GM19452 (cell line): ENCODE results near the gene EXOC6.
"Not testable (repeated sequence)": the region's sequence is repeated elsewhere in the genome, so short reads cannot be mapped to it uniquely, and the experiment has no call there.

Source experiments
- ATAC-seq: cut with Tn5 transposase; IDR thresholded peaks from one replicate; pipeline ENCODE4 v1.9.1; 2021; ENCODE audit not compliant: unreplicated experiment

EXOC6 gene

DNA sequence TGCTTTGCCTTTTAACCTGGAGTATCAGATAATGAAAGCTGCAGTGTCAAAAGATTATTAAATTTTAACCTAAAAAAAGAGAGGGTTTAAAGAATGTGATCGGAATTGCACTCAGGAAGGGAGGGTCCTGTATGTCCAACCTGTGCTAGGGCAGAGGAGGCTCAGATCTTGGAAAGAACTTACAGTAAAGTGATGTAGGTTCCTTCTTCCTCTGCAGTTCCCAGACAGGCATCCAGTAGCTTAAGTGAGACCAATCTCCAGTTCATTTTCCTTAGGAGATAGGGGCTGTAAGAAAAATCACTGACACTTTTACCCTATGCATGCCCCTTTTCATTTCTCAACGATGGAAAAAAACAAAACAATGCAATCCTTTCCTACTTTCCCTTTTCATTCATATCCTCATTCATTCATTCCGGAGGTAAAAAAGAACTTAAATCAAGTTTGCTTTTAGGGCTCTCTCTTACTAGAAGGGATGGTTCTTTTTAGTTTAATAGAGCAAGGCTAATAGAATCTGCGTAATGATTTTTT lies 28.3 kb downstream of the EXOC6 start:
- ATAC-seq = no peak

DNA sequence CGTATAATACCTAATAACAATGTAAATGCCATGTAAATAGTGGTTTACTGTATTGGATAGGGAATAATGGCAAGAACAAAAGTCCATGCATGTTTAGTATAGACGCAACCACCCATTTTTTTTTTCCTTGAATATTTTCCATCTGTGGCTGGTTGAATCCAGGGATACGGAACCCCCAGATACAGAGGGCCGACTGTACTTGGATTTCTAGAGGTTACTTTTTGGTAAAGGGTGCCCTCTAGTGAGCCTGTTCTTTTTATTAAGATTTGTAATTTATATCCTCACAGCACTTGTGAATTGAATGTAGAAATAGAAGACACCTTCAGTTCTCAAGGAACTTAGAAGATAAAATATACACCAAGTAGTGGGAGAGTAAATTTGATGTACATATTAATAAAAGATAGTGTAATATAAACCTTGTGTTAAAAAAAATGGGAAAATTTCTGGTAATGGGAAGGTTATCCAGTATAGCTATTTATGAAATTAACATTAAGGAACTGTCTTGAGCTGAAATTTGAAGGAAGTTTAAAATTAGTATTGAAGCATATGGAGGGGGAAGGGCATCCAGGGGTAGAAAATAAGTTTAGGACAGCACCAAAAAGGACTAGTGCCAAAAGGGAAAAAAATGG lies 32.0 kb downstream of the EXOC6 start:
- ATAC-seq = no peak

DNA sequence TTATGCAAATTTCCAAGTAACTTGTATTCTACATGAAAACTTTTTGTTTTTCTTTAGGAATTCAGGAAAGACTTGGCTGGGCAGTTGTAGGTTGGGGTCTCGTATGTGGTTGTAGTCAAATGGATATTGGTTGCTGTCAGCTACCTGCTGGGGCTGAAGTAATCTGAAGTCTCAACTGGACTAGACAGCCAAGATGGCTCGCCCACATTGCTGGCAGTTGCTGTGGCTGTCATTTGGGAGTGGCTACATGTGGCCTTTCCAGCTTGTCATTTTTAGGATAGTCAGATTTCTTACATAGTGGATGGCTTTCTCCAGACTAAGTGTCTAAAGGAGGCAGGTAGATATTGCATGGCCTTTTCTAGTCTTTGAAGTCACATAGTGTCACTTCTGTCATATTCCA lies 32.6 kb downstream of the EXOC6 start:
- ATAC-seq = no peak

DNA sequence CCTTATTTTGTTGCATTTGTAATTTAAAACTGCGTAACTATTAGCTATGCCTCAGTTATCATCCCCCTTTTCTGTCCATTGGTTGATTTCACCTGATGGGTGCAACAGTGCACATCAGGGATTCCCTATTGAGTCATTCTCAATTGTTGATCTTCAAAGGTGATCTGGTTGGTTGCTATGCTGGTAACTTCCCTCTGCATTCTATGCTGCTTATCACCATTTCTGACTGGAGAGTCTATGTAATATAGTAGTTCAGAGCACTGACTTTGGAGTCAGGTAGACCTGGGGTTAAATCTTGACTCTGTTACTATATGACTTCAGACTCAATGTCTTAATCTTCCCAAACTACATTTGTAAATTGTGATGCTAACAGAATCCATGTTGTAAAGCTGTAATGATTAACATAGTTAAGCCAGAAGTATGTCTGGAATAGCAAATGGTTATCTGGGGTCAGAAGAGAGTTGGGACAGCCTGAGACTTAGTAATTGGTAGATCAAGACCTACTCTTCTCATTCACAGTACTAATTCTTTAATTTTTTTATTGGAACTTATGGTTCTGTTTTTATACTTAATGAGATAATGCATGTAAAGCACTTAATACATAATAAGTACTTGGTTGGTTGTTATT lies 38.1 kb downstream of the EXOC6 start:
- ATAC-seq = no peak

DNA sequence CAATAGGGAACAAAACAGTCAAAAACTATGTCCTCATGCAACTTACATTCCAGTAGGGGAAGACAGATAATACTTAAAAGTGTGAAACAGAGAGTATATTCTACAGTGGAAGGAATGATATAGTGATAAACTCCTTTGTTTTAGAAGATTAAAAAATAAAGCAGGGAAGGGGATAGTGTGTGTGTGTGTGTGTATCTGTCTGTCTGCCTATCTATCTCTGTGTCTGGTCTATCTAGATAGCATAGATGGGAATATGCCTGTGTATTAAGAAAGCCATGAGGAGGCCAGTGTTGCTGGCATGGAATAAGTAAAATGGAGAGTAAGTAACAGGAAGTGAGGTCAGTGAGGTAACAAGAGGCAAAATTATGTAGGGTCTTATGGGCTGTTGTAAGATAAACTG lies 42.2 kb downstream of the EXOC6 start:
- ATAC-seq = no peak

DNA sequence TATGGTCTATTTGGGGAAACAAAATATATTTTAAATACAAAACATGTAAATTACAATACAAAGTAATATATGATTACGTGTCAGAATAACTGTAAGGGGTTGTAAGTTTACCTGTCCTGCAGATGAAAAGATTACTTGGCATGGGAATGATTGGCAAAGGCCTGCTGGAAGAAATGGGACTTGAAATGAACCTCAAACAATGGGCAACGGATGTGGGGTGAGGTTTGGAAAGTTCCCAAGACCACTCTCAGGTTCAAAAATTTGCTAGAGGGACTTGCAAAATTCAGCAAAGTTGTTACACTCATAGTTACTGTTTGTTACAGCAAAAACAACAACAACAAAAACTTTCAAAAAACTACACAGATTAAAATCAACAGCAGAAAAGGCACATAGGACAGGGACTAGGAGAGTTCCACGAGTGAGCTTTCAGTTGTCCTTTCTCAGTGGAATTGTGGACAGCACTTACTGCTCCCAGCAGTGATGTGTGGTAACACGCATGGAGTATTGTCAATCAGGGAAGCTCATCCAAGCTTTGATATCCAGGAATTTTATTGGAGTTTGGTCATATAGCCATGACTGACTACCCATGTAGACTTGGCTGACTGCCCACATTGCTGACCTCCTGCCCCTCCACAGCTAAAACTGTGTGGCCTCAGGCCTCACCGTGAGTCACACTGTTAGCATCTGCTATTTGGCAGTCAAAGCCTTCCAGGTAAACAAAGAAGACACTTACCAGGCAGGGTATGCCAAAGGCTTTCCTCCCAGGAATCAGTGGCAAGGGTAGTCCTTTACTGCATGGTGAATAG lies 43.8 kb downstream of the EXOC6 start:
- ATAC-seq = no peak

DNA sequence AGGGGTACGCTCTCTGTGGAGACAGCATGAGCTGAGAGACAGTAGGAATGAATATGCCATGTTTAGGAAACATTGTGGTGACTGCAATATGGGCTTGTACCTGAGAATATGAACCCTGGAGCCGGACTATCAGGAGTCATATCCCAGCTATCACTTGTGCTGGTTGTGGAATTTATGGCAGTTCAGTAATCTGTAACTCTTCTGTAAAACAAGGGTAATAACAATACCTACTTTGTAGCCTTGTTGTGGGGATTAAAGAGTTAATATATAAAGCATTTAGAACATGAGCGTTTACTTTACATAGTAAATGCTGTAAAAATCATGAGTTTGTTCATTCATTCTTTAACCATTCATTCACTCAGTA lies 44.4 kb downstream of the EXOC6 start:
- no peak for ATAC-seq

DNA sequence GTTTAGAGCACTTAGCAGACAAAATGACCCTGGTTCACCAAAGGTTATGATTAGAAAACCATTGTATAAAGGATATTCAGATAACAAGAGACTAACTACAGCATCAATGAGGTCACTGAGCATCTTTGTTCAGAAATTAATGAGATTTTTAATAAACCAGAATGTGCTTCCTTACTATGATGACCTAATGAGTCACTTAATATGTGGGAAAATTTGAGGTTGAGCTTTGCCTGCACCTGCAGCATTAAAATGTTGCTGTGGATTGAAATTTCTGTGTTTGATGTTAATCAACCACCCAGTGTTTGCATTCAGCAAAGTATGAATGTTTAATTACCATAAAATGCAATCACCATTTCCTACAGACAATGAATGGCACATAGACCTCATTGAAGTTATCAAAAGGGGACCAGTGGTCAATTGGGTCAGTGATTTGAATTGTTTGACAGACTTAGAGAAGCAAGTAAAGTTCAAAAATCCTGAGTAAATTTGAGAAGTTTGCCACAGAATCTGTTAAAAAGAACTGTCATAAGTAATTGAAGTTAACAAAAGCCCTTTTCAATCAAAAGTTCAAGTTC lies 45.8 kb downstream of the EXOC6 start:
- ATAC-seq = no peak

DNA sequence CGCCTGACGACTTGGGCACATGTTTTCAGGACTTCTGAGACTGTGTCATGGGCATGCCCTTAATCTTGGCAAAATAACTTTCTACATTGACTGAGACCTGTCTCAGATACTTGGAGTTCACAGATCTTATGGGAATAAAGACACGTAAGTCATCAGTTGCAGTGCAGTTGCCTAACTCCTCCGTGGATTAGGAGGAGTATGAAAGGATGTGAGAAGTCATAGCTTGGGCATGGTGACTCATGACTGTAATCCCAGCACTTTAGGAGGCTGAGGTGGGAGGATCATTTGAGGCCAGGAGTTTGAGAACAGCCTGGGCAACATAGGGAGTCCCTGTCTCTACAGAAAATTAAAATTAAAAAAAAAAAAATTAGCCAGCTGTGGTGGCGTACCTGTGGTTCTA lies 49.6 kb downstream of the EXOC6 start:
- ATAC-seq = no peak

DNA sequence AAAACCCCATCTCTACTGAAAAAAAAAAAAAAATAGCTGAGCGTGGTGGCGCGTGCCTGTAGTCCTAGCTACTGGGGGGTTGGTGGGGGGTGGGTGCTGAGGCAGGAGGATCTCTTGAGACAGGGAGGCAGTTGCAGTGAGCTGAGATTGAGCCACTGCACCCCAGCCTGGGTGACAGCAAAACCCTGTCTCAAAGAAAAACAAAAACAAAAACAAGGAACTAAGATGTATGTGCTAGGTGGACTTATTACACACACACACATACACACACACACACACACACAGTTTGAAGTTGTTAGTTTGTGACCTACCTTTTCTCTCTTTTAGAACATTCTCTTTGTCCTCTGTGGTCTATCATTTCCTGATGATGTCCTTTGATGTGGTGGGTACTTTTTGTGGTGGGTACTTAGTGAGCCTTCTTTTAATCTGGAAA lies 53.5 kb downstream of the EXOC6 start:
- ATAC-seq = no peak

DNA sequence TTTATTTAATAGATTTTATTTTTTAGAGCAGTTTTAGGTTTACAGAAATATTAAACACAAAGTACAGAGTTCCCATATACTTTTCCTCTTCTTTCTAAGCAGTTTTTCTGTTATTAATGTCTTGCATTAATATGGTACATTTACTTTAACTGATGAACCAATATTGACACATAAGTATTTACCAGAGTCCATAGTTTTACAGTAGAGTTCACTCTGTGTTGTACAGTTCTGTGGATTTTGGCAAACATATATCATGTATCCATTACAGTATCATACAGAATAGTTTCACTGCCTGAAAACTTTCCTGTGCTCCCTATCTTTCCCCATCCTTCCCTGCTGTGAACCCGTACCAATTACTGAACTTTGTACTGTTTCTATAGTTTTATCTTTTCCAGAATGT lies 55.3 kb downstream of the EXOC6 start:
- no peak for ATAC-seq

DNA sequence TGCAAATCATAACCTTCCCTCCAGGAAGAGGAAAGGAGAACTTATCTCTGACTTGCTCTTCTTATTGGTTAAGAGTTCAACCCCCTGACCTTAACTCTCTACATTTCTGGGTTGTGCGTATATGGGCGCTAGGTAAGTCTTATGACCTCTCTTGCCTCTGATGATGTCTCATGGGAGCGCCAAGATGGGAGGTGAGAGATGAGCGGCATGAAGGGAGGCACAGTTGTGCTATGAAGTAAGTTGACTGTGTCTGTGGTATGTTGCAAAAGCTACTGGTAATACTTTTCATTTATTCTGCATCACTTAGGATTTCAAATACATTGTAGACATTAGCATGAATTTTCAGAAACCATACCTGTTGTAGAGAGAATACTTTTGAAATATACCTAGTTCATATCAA lies 59.0 kb downstream of the EXOC6 start:
- no peak for ATAC-seq

DNA sequence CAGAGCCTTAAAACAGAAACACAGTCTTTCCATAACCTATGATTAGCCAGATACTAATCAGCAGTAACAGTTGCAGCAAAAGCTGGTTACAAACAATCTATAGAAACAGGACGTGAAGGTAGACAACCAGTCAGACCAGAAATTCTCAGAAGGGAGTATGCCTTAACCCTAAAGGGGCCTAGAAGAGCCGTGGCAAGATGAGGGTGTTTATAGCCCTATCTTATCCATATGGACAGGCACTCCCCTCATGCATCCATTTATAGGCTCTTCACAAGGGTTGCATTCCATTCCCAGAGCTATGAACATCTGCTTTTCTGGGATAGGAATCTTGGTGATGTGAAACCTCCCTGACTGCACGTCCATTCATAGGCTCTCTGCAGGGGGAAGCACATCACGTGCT lies 64.3 kb downstream of the EXOC6 start:
- ATAC-seq = not testable (repeated sequence)

DNA sequence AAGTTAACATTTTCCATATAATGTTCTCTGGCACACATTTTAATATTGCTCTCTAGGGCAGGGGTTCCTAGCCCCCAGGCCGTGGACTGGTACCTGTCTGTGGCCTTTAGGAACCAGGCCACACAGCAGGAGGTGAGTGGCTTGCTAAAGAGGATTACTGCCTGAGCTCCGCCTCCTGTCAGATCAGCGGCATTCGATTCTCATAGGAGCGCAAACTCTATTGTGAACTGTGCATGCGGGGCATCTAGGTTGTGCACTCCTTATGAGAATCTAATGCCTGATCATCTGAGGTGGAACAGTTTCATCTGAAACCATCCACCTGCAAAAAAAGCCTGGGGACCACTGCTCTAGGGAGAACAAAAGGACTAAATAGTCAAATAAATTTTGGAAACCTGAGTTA lies 65.7 kb downstream of the EXOC6 start:
- no peak for ATAC-seq

DNA sequence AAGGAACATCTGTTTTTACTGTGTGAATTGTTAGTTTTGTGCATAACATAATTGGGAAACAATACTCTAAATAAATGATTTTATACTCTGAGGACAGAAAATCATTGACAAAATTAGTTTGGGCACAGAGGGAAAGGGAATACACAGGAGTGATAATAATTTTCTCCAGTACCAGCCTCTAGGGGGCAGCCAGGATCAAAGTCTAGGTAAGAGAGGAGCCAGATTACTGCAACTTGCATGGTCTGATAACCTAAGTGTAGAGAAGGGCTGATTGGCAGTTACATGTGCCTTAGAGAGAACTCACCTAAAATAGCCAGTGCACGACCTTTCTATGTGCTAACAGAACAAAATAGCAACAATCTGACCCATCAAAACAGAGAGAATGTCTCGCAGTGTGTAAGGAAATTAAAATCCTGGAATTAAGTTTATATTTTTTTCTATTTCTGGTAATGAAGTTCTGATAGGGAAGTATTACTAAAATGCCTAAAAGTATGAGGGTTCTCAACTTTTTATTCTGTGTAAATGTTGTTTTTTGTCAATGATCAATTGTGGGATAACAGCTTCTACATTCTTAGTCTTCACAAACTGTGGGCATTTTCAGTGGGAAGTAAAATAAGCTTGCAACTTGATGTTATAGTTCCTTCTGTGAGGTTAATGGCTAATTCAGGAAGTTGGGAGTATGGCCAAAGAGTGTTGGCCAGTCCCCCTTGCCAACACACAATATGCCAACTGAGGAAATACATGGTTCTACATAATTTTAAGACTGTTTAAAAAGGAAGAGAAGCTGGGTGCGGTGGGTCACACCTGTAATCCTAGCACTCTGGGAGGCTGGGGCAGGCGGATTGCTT lies 66.4 kb downstream of the EXOC6 start:
- ATAC-seq = no peak

DNA sequence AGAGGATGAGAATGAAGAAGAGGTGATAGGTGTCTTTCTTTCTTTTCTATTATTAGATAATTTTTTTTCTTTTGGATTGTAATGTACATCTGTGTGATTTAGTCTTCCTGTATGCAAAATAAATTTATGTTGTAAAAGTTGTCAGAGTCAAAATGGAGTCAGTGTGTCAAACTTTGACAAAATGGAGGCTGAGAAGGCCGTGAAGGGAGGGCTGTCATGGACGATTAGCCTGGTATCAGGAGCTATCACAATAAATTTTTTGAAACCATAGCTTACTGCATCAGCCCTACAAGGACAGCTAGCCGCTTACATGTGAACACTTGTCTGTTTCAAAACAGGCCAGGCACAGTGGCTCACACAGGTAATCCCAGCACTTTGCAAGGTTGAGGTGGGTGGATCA lies 67.6 kb downstream of the EXOC6 start:
- no peak for ATAC-seq

DNA sequence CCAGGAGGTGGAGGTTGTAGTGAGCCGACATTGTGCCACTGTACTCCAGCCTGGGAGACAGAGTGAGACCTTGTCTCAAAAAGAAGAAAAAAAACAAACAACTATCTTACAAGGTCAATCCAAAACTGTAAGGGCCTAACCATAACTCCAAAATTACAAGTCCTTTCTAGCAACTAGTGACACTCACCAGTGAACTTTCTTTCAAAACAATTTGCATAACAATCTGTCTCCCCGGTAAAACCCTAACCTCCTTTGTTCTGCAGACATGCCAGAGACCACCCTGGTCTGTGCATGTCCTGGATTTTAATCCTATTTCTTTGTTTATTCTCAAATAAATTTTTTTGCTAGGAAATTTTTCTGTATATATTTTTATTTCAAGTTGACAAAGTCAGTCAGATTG lies 68.1 kb downstream of the EXOC6 start:
- no peak for ATAC-seq

DNA sequence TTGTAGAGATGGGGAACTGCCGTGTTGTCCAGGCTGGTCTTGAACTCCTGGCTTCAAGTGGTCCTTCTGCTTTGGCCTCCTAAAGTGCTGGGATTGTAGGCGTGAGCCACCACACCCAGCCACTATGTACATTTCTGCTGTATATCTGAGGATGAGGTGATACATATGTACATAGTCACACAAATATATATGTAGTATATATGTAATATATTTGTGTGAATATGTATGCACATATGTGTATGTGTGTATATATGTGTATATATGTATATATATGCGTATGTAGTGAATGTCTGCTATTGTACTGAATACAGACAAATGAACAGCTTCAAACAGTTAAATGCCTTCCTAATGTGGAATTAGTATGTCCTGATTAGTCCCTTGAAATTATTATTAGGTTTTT lies 70.3 kb downstream of the EXOC6 start:
- ATAC-seq = no peak

DNA sequence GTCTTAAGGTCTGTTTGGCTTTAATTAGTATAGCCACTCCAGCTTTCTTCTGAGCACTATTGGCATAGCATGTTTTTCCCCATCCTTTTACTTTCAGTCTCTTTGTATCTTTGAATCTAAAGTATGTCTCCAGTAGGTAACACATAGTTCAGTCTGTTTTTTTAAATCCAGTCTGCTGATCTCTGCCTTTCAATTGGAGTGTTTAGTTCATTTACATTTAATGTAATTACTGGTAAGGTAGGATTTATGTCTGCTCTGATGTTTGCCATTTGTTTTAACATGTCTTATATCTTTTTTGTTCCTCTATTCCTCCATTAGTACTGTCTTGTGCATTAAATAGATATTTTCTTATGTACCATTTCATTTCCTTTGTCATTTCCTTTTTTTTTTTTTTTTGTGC lies 72.5 kb downstream of the EXOC6 start:
- ATAC-seq = no peak

DNA sequence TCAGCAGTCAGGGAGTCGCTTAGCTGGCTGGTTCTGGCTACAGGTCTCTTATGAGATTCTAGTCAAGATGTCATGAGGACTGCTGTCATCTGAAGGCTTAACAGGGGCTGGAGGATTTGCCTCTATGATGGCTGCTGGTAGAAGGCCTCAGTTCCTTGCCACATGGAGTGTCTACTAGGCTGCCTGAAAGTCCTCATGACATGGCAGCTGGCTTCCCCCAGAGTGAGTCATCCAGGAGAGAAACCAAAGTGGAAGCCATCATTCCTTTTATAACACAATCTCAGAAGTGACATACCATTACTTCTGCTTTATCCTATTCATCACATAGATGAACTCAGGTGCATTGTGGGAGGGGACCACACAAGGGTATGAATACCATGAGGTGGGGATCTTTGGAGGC lies 75.1 kb downstream of the EXOC6 start:
- ATAC-seq = no peak

DNA sequence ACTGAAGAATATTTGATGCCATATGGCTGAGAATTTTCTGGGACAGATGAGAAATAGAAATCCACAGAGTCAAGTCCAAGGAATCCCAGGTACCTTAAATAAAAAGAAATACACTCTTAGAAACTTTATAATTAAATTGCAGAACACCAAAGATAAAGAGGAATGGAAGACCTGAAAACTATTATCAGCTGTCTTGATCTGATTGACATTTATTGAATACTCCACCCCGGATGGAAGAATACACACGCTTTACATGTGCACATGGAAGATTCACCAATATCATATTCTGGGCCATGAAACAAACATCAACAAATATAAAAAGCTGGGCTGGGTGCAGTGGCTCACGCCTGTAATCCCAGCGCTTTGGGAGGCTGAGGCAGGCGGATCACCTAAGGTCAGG lies 81.6 kb downstream of the EXOC6 start:
- no peak for ATAC-seq
